ENCODE data around the gene IL17RD. TPM values are rescaled to one million over a fixed set of nuclear protein-coding genes. Genes with fewer than 3 reads are reported as not detected.

The IL17RD gene
- total RNA-seq, 1 donor from 2014 or later = not detected

GRCh38 chr3:57078344-57078634 is 86.9 kb downstream of the IL17RD start:
- H3K27me3 Mint-ChIP-seq = peaks cover 50% of the 10 kb centered on the region
- intact Hi-C loops (cut with micrococcal nuclease) = loop anchor here (1.0 to 5.0 kb wide), 5 partner anchors 10 to 321 kb away; partner anchors contain the start of gene APPL1
- H3K4me1 Mint-ChIP-seq = peaks cover 20% of the 10 kb centered on the region
- H3K27ac Mint-ChIP-seq = peak overlapping the region; percentile 62
- peak overlapping the region; percentile 78 for H3K4me3 Mint-ChIP-seq
- H3K9me3 Mint-ChIP-seq = no peaks in the 10 kb centered on the region
- CTCF ChIA-PET = interaction anchor here (1.3 to 2.3 kb wide), 5 partner anchors 9 to 83 kb away, joined by 3 to 11 read pairs (median 4); no protein-coding TSS in a partner anchor
- H3K36me3 Mint-ChIP-seq (ENCODE audit: low read depth) = no peaks in the 10 kb centered on the region
- ATAC-seq (ENCODE audit: low read depth) = peak; percentile 85
- DNase-seq = peak; percentile 65
- TF ChIP-seq CTCF (IDR thresholded peaks at IDR 0.05) = no peak
- POLR2A ChIA-PET = interaction anchor here (1.0 to 2.3 kb wide), 3 partner anchors 10 to 395 kb away, joined by 3 to 22 read pairs (median 4); partner anchors contain the start of genes SPATA12 and TASOR

- ChIA-PET POLR2A (interaction anchor here (1.0 to 2.3 kb wide), 3 partner anchors 9 to 395 kb away, joined by 3 to 22 read pairs (median 4); partner anchors contain the start of genes SPATA12 and TASOR), CTCF (interaction anchor here (1.3 to 2.3 kb wide), 5 partner anchors 9 to 82 kb away, joined by 3 to 11 read pairs (median 4); no protein-coding TSS in a partner anchor)
- no peak for TF ChIP-seq CTCF (IDR thresholded peaks at IDR 0.05)
- Mint-ChIP-seq H3K4me3 (peak overlapping the region; percentile 78), H3K36me3 (ENCODE audit: low read depth) (no peaks in the 10 kb centered on the region), H3K4me1 (peaks cover 20% of the 10 kb centered on the region), H3K9me3 (no peaks in the 10 kb centered on the region), H3K27me3 (peaks cover 54% of the 10 kb centered on the region), H3K27ac (peak overlapping the region; percentile 62)
- no peak for DNase-seq
- peak; percentile 5 for ATAC-seq (ENCODE audit: low read depth)
- intact Hi-C loops (cut with micrococcal nuclease) = loop anchor here (1.0 to 5.0 kb wide), 5 partner anchors 9 to 320 kb away; partner anchors contain the start of gene APPL1
Observed at GRCh38 chr3:57077630-57078343, 87.4 kb downstream of the IL17RD start.

GRCh38 chr3:57076422-57076951 is 88.7 kb downstream of the IL17RD start:
- POLR2A ChIA-PET = no interaction called here
- H3K27me3 Mint-ChIP-seq = peaks cover 61% of the 10 kb centered on the region
- no peak overlapping the region for H3K4me3 Mint-ChIP-seq
- DNase-seq = no peak
- TF ChIP-seq CTCF (IDR thresholded peaks at IDR 0.05) = no peak
- intact Hi-C loops (cut with micrococcal nuclease) = loop anchor here (5.0 kb wide), 2 partner anchors 151 to 319 kb away; partner anchors contain the start of gene APPL1
- CTCF ChIA-PET = no interaction called here
- H3K36me3 Mint-ChIP-seq (ENCODE audit: low read depth) = no peaks in the 10 kb centered on the region
- no peaks in the 10 kb centered on the region for H3K9me3 Mint-ChIP-seq
- no peak for ATAC-seq (ENCODE audit: low read depth)
- H3K4me1 Mint-ChIP-seq = peaks cover 20% of the 10 kb centered on the region
- H3K27ac Mint-ChIP-seq = no peak overlapping the region

- no peaks in the 10 kb centered on the region for H3K36me3 Mint-ChIP-seq (ENCODE audit: low read depth)
- no peak for TF ChIP-seq CTCF (IDR thresholded peaks at IDR 0.05)
- CTCF ChIA-PET = no interaction called here
- intact Hi-C loops (cut with micrococcal nuclease) = no loop called here
- DNase-seq (no peak), ATAC-seq (ENCODE audit: low read depth) (no peak)
- peaks cover 3% of the 10 kb centered on the region for H3K9me3 Mint-ChIP-seq
- no peak overlapping the region for H3K4me3 Mint-ChIP-seq
- peaks cover 51% of the 10 kb centered on the region for H3K27me3 Mint-ChIP-seq
- peaks cover 28% of the 10 kb centered on the region for H3K4me1 Mint-ChIP-seq
- no peak overlapping the region for H3K27ac Mint-ChIP-seq
- POLR2A ChIA-PET = no interaction called here
Observed at GRCh38 chr3:57074135-57074534, 91.0 kb downstream of the IL17RD start.

- H3K4me3 Mint-ChIP-seq = no peak overlapping the region
- ChIA-PET CTCF (no interaction called here), POLR2A (no interaction called here)
- H3K4me1 Mint-ChIP-seq = peaks cover 33% of the 10 kb centered on the region
- no peaks in the 10 kb centered on the region for H3K36me3 Mint-ChIP-seq (ENCODE audit: low read depth)
- no peak for TF ChIP-seq CTCF (IDR thresholded peaks at IDR 0.05)
- H3K27ac Mint-ChIP-seq = no peak overlapping the region
- ATAC-seq (ENCODE audit: low read depth) = no peak
- intact Hi-C loops (cut with micrococcal nuclease) = no loop called here
- peaks cover 3% of the 10 kb centered on the region for H3K9me3 Mint-ChIP-seq
- H3K27me3 Mint-ChIP-seq = peaks cover 51% of the 10 kb centered on the region
- DNase-seq = no peak
Observed at GRCh38 chr3:57073628-57074027, 91.5 kb downstream of the IL17RD start.

Measured in activated B cell treated with CpG ODN at 0.5 μM for 24 hours (primary cell).